Right kidney (tissue), 1 donor: ENCODE results near the gene CMC1.

Experiments used
- DNase-seq: peaks from one replicate; pipeline ENCODE4 v3.0.0-alpha.2; 2016

Gene CMC1

GRCh38 chr3:28295898-28296490, 54.6 kb downstream of the CMC1 start:
- no peak for DNase-seq

- no peak for DNase-seq
Measured at GRCh38 chr3:28299705-28300104, 58.3 kb downstream of the CMC1 start.

- no peak for DNase-seq
Measured at GRCh38 chr3:28300345-28300962, 59.0 kb downstream of the CMC1 start.

- DNase-seq = no peak
Measured at GRCh38 chr3:28301688-28302087, 60.3 kb downstream of the CMC1 start.

GRCh38 chr3:28308196-28308595, 66.8 kb downstream of the CMC1 start:
- DNase-seq = no peak

- DNase-seq = no peak
Measured at GRCh38 chr3:28315711-28316110, 74.3 kb downstream of the CMC1 start.

- no peak for DNase-seq
Measured at GRCh38 chr3:28316226-28316625, 74.8 kb downstream of the CMC1 start.

GRCh38 chr3:28317438-28318022, 76.1 kb downstream of the CMC1 start:
- DNase-seq = no peak

- no peak for DNase-seq
Measured at GRCh38 chr3:28320981-28321380, 79.6 kb downstream of the CMC1 start.

GRCh38 chr3:28322464-28322863, 81.0 kb downstream of the CMC1 start:
- DNase-seq = no peak

- no peak for DNase-seq
Measured at GRCh38 chr3:28326458-28326926, 85.1 kb downstream of the CMC1 start.

GRCh38 chr3:28328188-28329151, 87.1 kb downstream of the CMC1 start:
- no peak for DNase-seq

- no peak for DNase-seq
Measured at GRCh38 chr3:28334552-28334951, 93.1 kb downstream of the CMC1 start.

GRCh38 chr3:28335246-28335645, 93.8 kb downstream of the CMC1 start:
- no peak for DNase-seq

- no peak for DNase-seq
Measured at GRCh38 chr3:28337230-28337629, 95.8 kb downstream of the CMC1 start.

- no peak for DNase-seq
Measured at GRCh38 chr3:28343144-28343543, 101.7 kb downstream of the CMC1 start.

GRCh38 chr3:28345690-28346089, 104.3 kb downstream of the CMC1 start:
- DNase-seq = no peak

GRCh38 chr3:28347374-28348264, 106.2 kb downstream of the CMC1 start:
- DNase-seq = no peak

- no peak for DNase-seq
Measured at GRCh38 chr3:28348265-28348628, 106.8 kb downstream of the CMC1 start.

- DNase-seq = peak; percentile 98
Measured at GRCh38 chr3:28348629-28349468, 107.4 kb downstream of the CMC1 start, which contains the start of the genes AZI2 and ZCWPW2. Gene AZI2 (minus strand): TSS chr3:28348824. CDS start chr3:28340617, 8,207 bp downstream. Gene ZCWPW2 (plus strand): TSS chr3:28348721. CDS start chr3:28413069, 64,348 bp downstream.
